HG02884 (cell line): ENCODE data around the gene RPRD1B.

Experiments used
- ATAC-seq: cut with Tn5 transposase; IDR thresholded peaks from one replicate; pipeline ENCODE4 v1.9.1; 2021; ENCODE audit warnings: mild to moderate bottlenecking, moderate library complexity; ENCODE audit not compliant: unreplicated experiment

Gene RPRD1B

GRCh38 chr20:38034961-38035360 lies 1.4 kb downstream of the RPRD1B start:
- no peak for ATAC-seq

- no peak for ATAC-seq
Observed at GRCh38 chr20:38036366-38036765, 2.8 kb downstream of the RPRD1B start.

- ATAC-seq: no peak
Observed at GRCh38 chr20:38040276-38040675, 6.7 kb downstream of the RPRD1B start.

DNA sequence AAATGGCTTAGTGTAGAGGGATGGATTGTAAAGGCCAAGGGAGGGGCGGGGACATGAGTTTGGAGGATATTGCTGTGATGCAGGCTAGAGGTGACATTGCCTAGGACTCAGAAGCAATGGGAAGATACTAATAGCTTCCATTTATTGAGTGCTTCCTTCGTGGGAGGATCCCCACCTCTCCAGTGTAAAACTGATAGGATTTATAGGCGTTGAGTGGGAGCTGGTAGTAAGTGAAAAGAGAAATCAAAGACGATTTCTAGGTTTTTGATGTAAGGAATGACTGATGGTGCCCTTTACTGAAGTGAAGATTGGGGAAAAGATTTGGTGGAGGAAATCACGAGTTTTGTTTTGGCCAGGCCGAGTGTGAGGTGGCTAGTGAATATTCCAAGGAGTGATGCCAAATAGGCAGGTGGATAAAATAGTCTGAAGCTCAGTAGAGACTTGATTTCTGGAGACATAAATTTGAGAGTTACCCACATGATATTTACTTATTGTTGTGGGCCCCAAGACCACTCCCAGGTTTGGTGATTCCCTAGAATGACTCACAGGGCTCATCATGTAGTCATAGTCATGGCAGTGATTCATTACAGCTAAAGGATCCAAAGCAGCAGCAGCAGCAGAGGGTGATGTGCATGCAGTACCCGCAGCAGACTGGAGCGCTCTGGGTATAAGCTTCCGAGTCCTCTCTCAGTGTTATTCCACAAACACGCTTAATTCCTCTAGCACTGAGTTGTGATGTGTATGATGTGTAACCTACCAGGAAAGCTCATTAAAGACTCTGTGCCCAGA lies 10.2 kb downstream of the RPRD1B start:
- ATAC-seq: no peak

DNA sequence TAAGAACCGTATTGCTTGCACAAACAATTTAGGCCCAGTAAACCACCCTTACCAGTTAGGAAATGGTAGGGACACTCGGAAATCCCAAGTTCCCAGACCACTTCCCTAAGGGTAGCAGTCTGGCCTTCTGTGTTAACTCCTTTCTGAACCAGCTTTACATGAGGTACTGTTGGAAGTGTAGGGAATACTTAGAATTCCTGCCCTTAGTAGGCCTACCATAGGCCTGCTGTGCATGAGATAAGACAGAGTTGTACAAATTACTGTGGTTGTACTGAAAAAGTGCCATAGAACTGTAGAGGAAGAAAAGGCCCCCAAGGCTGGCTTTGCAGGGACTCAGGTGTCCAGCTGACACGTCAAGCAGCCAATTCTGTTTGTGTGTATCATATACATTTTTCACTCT lies 11.1 kb downstream of the RPRD1B start:
- ATAC-seq: no peak

DNA sequence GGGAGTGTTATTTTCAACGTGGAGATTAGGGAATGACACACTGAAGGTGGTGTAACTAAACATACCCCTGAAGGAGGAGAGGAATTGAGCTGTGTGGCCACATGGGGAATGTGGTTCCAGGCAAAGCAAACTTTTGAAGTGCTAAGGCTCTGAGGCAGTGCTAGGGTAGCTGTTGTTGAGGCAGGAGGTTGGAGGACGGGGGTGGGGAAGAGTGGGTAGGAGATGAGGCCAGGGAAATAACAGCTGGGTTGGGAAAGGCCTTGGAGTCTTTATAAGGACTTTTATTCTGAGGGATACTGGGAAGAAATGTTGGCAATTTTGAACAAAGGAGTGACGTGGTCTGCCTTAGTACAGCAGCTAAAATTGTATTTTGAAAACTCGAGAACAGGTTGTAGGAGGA lies 13.0 kb downstream of the RPRD1B start:
- no peak for ATAC-seq

DNA sequence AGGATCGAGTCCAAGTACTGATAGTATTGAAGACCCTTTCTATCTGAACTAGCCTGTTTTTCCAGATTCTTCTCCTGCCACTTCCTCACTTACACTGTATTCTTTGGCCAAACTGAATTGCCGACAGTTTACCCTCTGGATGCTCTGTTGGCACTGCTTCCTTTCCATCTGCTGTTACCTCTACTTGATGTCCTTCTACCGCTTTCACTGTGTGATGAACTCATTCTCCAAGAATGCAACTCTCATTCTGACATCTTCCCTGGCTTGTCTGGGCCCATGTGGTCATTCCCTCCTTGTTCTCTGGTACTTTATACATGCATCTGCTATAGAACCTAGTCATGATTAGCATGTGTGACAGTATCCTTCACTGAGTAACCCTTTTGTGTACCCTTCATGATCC lies 16.3 kb downstream of the RPRD1B start:
- no peak for ATAC-seq

GRCh38 chr20:38050686-38051085 lies 17.1 kb downstream of the RPRD1B start:
- ATAC-seq: no peak

DNA sequence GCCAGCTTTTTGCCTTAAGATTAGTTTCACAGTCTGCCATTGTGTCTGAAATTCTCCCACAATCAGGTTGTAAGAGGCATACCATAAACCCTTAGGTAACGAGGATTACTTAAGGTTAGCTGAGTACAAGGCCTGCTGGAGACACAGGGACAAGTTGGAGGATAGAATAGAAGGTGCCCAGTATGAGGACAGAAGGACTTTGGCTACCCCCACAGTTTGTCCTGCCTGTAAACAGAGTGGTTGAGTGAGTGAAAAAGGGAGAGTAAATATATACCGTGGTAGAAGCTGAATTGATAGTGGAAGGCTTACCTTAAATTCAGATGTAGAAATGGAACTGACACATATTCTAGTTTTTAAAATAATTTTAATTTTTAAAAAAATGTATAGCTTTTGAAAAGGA lies 19.3 kb downstream of the RPRD1B start:
- no peak for ATAC-seq

- no peak for ATAC-seq
Observed at GRCh38 chr20:38054647-38055046, 21.1 kb downstream of the RPRD1B start.

DNA sequence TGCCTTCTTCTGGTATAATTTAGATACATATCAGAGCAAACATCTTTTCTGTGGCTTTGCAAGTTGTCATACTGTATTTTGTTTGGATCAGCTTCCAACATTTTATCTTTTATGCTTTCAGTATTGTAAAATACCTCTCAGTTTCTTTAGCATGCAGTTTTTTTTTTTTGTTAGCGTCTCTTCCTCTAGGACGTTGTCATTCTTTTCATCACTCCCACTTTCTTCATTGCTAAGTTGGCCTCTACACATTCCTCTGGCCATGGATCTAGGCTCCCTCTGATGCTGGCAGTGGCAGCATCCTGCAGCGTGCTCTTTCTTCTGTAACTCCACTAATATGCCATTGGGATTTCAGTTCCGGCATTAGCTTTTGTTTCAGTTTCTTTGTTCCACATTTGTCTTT lies 21.7 kb downstream of the RPRD1B start:
- ATAC-seq: no peak

GRCh38 chr20:38055848-38056247 lies 22.3 kb downstream of the RPRD1B start:
- no peak for ATAC-seq

DNA sequence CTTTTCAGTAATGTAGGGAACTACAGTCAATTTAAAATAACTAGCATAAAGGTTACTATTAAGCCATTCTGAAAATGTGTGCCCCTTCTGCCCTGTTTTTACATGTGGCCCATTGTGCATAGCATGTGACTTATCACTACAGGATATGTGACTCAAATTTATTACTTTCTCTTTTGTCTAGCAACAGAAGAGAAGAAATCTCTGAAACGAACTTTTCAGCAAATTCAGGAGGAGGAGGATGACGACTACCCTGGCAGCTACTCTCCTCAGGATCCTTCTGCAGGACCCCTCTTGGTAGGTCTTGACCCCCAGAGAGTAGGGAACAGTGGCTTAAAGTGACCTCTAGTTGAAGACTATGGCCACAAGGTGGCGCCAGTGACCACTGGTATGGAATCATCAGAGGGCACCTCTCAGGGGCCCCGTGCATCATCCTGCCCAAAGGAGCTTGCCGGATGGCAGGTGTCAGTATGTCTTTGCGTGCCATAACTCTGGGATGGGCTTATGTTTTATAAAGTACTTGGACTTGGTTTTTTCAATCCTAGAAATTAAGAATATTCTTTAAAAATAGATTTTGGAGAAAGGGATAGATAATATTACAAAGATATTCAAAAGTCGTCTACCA lies 23.9 kb downstream of the RPRD1B start:
- ATAC-seq: no peak

GRCh38 chr20:38059832-38060231 lies 26.3 kb downstream of the RPRD1B start:
- ATAC-seq: no peak

DNA sequence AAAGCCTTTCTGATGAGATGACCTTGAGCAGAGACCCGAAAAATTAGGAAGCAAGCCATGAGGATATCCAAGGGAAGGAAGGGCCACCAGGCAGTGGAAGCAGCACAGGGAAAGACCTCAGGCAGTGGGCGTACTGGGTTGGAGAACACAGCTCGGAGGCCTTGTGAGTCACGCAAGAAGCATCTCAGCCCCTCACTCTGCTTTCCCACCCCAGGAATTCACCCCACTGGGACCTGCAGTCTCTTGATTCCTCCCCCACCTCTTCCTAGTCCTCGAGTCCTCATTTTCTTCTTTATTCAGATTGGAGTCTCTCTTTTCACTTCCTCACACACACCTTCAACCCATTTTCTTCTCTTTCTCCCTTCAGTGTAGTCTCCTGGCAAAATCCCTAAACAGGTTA lies 27.0 kb downstream of the RPRD1B start:
- ATAC-seq: no peak

GRCh38 chr20:38061109-38061508 lies 27.6 kb downstream of the RPRD1B start:
- no peak for ATAC-seq

GRCh38 chr20:38062890-38063289 lies 29.3 kb downstream of the RPRD1B start:
- ATAC-seq: no peak

DNA sequence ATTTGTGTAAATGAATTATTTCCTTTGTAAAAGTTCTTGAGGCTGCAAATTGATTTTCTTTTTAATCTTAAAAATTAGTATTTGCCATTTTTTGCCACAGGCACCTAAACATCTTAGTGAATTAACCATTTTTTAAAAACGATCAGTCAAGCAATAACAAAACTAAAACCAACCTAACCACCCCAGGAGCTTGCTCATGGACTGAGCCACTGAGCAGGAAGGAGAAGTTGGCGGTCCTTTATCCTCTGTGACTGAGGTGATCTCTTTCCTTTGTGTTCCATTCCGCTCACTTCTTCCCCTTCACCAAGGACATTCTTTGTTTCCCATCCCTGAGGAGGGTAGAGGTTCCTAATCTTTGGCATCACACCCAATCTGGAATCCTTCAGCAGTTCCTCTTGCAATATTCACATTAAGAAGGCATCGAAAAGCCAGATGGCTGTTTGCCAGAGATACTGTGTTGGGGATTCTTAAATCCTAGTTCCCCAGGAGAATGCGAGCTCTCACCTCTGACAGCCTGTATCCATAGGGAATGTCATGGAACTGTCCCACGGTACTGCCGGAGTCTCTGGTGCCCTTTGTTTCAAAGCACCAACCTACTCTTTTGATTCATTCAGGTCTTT lies 30.5 kb downstream of the RPRD1B start:
- no peak for ATAC-seq

- no peak for ATAC-seq
Observed at GRCh38 chr20:38065764-38066375, 32.3 kb downstream of the RPRD1B start.

DNA sequence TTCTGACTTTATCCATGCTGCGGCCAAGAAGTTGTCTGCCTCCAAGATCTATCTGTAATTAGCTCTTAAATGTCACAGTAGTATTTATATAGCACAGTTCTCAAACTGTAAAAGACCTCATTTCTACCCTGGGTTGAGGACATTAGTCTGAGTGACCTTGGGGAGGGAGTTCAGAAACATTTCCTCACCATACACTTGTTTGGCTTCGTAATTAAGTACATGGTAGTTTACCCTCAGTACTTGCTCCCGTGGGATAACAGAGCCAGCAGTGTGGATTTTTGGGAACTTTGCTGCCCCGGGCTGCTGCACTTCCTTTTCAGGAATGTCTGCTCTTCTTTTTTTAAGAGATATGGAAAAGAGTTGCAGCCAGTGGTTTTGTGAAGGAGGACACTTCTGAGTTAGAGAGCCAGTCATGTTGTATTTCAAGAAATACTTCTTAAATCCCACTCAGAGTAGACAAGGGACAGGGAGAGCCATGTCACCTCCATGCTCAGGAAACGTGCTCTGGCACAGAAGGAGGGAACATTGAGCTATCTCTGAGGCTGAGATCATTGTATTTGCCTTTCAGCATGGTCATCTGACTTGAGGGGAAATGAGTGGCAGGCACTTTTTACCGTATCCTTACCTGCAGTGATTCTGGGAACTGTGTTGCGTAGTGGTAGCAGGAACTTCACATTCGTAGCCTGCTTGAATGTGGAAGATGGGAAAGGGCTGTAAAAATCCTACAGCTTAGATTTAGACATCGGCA lies 33.6 kb downstream of the RPRD1B start:
- ATAC-seq: no peak

DNA sequence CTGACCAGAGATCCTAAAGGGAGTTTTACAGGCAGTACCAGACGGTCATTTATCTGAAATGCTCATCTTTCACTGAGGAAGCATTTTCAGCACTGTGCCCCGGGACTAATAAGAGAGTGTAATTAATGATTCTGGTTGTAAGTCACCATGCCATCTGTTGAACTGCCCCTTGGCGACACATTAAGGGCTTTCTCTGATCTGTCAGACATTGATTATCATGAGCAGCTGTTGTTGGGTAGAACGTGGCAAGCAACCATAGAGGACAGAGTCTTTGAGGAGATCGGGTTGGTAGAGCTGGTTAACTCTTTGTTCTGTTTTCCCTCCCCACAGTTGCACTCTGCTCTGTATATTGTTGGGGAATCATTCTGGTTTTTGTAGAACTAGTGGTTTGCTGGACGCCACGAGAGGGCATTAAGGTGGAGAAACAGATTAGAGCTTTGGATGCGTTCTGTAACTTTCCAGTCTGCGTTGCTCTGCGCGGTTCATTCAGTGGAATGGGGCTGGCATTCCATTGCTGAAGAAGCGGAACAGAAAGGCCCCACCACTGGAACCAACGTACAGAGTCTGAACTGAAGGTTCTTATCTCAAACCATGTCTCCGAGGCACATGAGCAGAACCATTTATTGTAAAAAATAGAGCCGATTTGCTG lies 34.3 kb downstream of the RPRD1B start:
- ATAC-seq: no peak
